ENCODE data around the gene S100B. TPM values are rescaled to one million over a fixed set of nuclear protein-coding genes. Genes with fewer than 3 reads are reported as not detected.

The S100B gene
- total and polyA plus RNA-seq, 4 donors = 0.79 to 1.4 (median 1.1) TPM

DNA sequence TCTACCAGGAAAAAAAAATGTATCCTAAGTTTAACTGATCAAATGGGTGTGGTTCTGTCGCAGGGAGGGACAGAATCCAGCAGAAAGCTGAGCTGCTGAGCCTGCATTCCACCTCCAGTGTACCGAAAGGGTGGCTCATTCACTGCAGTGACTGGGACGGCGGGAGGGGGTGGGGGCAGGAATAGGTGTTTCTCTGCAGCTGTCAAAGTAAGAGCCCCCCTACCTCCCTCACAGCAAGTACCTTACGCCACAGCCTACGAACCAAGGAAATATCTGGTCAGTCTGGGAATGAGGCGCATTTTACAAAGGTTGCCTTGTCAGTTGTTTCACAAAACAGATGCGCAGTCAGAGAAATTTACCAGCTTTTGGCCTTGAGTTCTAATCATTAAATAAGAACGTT is 1.7 kb downstream of the S100B start:
- no peak for DNase-seq (ENCODE audit: low spot score)
- H3K4me1 ChIP-seq (ENCODE audit: control insufficient read depth in 4 of 4, insufficient read depth in 4 of 4, low read length in 3 of 4) = peaks cover 0 to 6% (median 0%) of the 10 kb centered on the region in 4 donors
- no peaks in the 10 kb centered on the region for H3K36me3 ChIP-seq (ENCODE audit: control insufficient read depth in 4 of 4, insufficient read depth in 3 of 4, low read depth in 1 of 4, low read length in 3 of 4)
- H3K9me3 ChIP-seq (ENCODE audit: control insufficient read depth in 4 of 4, low read length in 3 of 4) = no peaks in the 10 kb centered on the region
- TF ChIP-seq, protein P1, sequence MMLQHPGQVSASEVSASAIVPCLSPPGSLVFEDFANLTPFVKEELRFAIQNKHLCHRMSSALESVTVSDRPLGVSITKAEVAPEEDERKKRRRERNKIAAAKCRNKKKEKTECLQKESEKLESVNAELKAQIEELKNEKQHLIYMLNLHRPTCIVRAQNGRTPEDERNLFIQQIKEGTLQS (IDR thresholded peaks at IDR 0.05) = no peak
- TF ChIP-seq HNF4G (IDR thresholded peaks at IDR 0.05) (no peak), GABPA (IDR thresholded peaks at IDR 0.05 in 1 of 2, conservative IDR thresholded peaks at IDR 0.05 in 1 of 2) (no peak)
- TF ChIP-seq, protein P2, sequence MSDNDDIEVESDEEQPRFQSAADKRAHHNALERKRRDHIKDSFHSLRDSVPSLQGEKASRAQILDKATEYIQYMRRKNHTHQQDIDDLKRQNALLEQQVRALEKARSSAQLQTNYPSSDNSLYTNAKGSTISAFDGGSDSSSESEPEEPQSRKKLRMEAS (IDR thresholded peaks at IDR 0.05) = no peak
- H3K27ac ChIP-seq (ENCODE audit: low read depth in 1 of 2, low read length in 2 of 2) = no peak overlapping the region
- no peak overlapping the region for H3K4me3 ChIP-seq (ENCODE audit: low read depth in 1 of 3, low read length in 3 of 3)
- peaks cover 0 to 3% (median 0%) of the 10 kb centered on the region in 4 donors for H3K27me3 ChIP-seq (ENCODE audit: control insufficient read depth in 4 of 4, insufficient read depth in 4 of 4, low read length in 3 of 4)
- H3K9ac ChIP-seq (ENCODE audit: low read depth in 1 of 2, low read length in 2 of 2) = no peak overlapping the region
- 40% methylated on average over 9 of the region's 9 CpGs for WGBS

DNA sequence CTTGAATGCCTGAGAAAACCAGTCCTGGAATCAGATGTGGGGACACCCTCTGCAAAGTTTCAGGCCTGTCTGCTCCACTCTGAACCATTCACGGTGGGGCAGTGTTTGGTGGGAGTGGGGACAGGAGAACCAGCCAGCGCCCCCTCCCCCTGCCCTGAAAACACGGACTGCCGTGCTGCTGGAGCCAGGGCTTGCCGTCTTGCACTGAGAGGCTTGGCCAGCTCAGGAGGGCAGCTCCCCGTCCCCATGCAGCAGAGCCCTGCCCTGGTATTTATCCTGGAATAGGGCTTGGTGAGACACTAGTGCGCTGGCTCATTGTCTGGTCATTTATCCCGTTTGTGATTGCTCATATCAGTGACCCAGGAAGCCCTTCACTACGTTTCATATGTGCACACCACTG is 3.9 kb downstream of the S100B start:
- Histone ChIP-seq H3K9me3 (ENCODE audit: control insufficient read depth in 4 of 4, low read length in 3 of 4) (no peaks in the 10 kb centered on the region), H3K4me1 (ENCODE audit: control insufficient read depth in 4 of 4, insufficient read depth in 4 of 4, low read length in 3 of 4) (peaks cover 0 to 6% (median 0%) of the 10 kb centered on the region in 4 donors), H3K36me3 (ENCODE audit: control insufficient read depth in 4 of 4, insufficient read depth in 3 of 4, low read depth in 1 of 4, low read length in 3 of 4) (no peaks in the 10 kb centered on the region), H3K27me3 (ENCODE audit: control insufficient read depth in 4 of 4, insufficient read depth in 4 of 4, low read length in 3 of 4) (peaks cover 0 to 3% (median 0%) of the 10 kb centered on the region in 4 donors), H3K4me3 (ENCODE audit: low read depth in 1 of 3, low read length in 3 of 3) (no peak overlapping the region), H3K27ac (ENCODE audit: low read depth in 1 of 2, low read length in 2 of 2) (no peak overlapping the region), H3K9ac (ENCODE audit: low read depth in 1 of 2, low read length in 2 of 2) (no peak overlapping the region)
- WGBS = 66% methylated on average over 9 of the region's 9 CpGs
- no peak for DNase-seq (ENCODE audit: low spot score)
- TF ChIP-seq, protein P3, sequence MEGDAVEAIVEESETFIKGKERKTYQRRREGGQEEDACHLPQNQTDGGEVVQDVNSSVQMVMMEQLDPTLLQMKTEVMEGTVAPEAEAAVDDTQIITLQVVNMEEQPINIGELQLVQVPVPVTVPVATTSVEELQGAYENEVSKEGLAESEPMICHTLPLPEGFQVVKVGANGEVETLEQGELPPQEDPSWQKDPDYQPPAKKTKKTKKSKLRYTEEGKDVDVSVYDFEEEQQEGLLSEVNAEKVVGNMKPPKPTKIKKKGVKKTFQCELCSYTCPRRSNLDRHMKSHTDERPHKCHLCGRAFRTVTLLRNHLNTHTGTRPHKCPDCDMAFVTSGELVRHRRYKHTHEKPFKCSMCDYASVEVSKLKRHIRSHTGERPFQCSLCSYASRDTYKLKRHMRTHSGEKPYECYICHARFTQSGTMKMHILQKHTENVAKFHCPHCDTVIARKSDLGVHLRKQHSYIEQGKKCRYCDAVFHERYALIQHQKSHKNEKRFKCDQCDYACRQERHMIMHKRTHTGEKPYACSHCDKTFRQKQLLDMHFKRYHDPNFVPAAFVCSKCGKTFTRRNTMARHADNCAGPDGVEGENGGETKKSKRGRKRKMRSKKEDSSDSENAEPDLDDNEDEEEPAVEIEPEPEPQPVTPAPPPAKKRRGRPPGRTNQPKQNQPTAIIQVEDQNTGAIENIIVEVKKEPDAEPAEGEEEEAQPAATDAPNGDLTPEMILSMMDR (IDR thresholded peaks at IDR 0.05; ENCODE audit: low read depth, low read length, missing input control) = no peak
- TF ChIP-seq RAD21 (IDR thresholded peaks at IDR 0.05) = no peak
- TF ChIP-seq FOXA2 (IDR thresholded peaks at IDR 0.05) = no peak
- TF ChIP-seq, protein P4, sequence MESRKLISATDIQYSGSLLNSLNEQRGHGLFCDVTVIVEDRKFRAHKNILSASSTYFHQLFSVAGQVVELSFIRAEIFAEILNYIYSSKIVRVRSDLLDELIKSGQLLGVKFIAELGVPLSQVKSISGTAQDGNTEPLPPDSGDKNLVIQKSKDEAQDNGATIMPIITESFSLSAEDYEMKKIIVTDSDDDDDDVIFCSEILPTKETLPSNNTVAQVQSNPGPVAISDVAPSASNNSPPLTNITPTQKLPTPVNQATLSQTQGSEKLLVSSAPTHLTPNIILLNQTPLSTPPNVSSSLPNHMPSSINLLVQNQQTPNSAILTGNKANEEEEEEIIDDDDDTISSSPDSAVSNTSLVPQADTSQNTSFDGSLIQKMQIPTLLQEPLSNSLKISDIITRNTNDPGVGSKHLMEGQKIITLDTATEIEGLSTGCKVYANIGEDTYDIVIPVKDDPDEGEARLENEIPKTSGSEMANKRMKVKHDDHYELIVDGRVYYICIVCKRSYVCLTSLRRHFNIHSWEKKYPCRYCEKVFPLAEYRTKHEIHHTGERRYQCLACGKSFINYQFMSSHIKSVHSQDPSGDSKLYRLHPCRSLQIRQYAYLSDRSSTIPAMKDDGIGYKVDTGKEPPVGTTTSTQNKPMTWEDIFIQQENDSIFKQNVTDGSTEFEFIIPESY (IDR thresholded peaks at IDR 0.05) = no peak
- no peak for TF ChIP-seq FOXA1 (IDR thresholded peaks at IDR 0.05)
- TF ChIP-seq, protein P2 (IDR thresholded peaks at IDR 0.05) = no peak
- no peak for TF ChIP-seq YY1 (IDR thresholded peaks at IDR 0.05)
- TF ChIP-seq EGR1 (IDR thresholded peaks at IDR 0.05; ENCODE audit: low read depth in 2 of 2) = no peak
- no peak for TF ChIP-seq HNF4G (IDR thresholded peaks at IDR 0.05)
- TF ChIP-seq JUND (IDR thresholded peaks at IDR 0.05) = no peak
- TF ChIP-seq RXRA (IDR thresholded peaks at IDR 0.05) = no peak
- TF ChIP-seq, protein P1 (IDR thresholded peaks at IDR 0.05) = no peak
- no peak for TF ChIP-seq GABPA (IDR thresholded peaks at IDR 0.05 in 1 of 2, conservative IDR thresholded peaks at IDR 0.05 in 1 of 2)
- TF ChIP-seq HNF4A (conservative IDR thresholded peaks at IDR 0.05) = no peak
- no peak for TF ChIP-seq SP1 (IDR thresholded peaks at IDR 0.05)
- TF ChIP-seq, protein P5, sequence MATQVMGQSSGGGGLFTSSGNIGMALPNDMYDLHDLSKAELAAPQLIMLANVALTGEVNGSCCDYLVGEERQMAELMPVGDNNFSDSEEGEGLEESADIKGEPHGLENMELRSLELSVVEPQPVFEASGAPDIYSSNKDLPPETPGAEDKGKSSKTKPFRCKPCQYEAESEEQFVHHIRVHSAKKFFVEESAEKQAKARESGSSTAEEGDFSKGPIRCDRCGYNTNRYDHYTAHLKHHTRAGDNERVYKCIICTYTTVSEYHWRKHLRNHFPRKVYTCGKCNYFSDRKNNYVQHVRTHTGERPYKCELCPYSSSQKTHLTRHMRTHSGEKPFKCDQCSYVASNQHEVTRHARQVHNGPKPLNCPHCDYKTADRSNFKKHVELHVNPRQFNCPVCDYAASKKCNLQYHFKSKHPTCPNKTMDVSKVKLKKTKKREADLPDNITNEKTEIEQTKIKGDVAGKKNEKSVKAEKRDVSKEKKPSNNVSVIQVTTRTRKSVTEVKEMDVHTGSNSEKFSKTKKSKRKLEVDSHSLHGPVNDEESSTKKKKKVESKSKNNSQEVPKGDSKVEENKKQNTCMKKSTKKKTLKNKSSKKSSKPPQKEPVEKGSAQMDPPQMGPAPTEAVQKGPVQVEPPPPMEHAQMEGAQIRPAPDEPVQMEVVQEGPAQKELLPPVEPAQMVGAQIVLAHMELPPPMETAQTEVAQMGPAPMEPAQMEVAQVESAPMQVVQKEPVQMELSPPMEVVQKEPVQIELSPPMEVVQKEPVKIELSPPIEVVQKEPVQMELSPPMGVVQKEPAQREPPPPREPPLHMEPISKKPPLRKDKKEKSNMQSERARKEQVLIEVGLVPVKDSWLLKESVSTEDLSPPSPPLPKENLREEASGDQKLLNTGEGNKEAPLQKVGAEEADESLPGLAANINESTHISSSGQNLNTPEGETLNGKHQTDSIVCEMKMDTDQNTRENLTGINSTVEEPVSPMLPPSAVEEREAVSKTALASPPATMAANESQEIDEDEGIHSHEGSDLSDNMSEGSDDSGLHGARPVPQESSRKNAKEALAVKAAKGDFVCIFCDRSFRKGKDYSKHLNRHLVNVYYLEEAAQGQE (IDR thresholded peaks at IDR 0.05) = no peak
- no peak for TF ChIP-seq NR2F2 (IDR thresholded peaks at IDR 0.05)
- TF ChIP-seq TAF1 (conservative IDR thresholded peaks at IDR 0.05) = no peak
